SK-N-MC (cell line): ENCODE results near the gene RHCG.
A peak's percentile ranks its signal among the peaks of the same experiment; 100 is the strongest.

Source experiments
- DNase-seq: peaks from one replicate; pipeline ENCODE4 v3.0.0-alpha.2; 2011; ENCODE audit warnings: low read depth, low spot score
- H3K27ac ChIP-seq: fragments of 200-600 bp; sonication (generic); 2 replicates; pipeline ENCODE4 v1.5.1; 2016; ENCODE audit warnings: mixed run types
- H3K36me3 ChIP-seq: fragments of 200-600 bp; sonication (generic); 2 replicates; pipeline ENCODE4 v1.6.1; 2017; ENCODE audit warnings: antibody characterized with exemption, low read length, mixed read lengths; ENCODE audit not compliant: insufficient read depth
- H3K4me3 ChIP-seq: fragments of 200-600 bp; sonication (generic); 2 replicates; pipeline ENCODE4 v1.5.1; 2016
- H3K9ac ChIP-seq: fragments of 200-600 bp; sonication (generic); 2 replicates; pipeline ENCODE4 v1.8.0; 2017; ENCODE audit warnings: mixed run types, mixed read lengths; ENCODE audit not compliant: insufficient read length
- H3K9me3 ChIP-seq: fragments of 200-600 bp; sonication (generic); 2 replicates; pipeline ENCODE4 v1.6.1; 2017; ENCODE audit warnings: low read depth, mild to moderate bottlenecking, antibody characterized with exemption, low read length, moderate library complexity, mixed read lengths
- EZH2 ChIP-seq: fragments of 200-600 bp; sonication (generic); IDR thresholded peaks from one replicate; pipeline ENCODE4 v1.6.1; 2017; ENCODE audit warnings: antibody characterized with exemption
- FOXP2 ChIP-seq: optimal IDR thresholded peaks from 2 replicates; pipeline ENCODE3; 2011; ENCODE audit warnings: mild to moderate bottlenecking, moderate library complexity; ENCODE audit not compliant: insufficient read depth; ENCODE audit errors: extremely low read length, control extremely low read depth
- POLR2AphosphoS5 ChIP-seq: IDR thresholded peaks from 2 replicates; pipeline ENCODE4 v1.6.1; 2012; ENCODE audit warnings: mild to moderate bottlenecking, low read depth, low read length, borderline replicate concordance

The RHCG gene

GRCh38 chr15:89498574-89498906 is 2.2 kb upstream of the RHCG start:
- H3K4me3 ChIP-seq, result no peak overlapping the region
- no peak overlapping the region for H3K9ac ChIP-seq
- H3K27ac ChIP-seq, result no peak overlapping the region
- no peak for DNase-seq
- H3K36me3 ChIP-seq, result no peaks in the 10 kb centered on the region
- H3K9me3 ChIP-seq, result no peaks in the 10 kb centered on the region
- TF ChIP-seq POLR2AphosphoS5 (no peak), FOXP2 (no peak), EZH2 (no peak)

- no peak overlapping the region for H3K9ac ChIP-seq
These were observed 848 bp upstream of the RHCG start for GRCh38 chr15:89497231-89497630.

GRCh38 chr15:89495638-89496145 is 691 bp downstream of the RHCG start:
- TF ChIP-seq EZH2, result no peak
- no peak for TF ChIP-seq FOXP2
- TF ChIP-seq POLR2AphosphoS5, result no peak
- DNase-seq, result no peak
- Histone ChIP-seq H3K27ac (no peak overlapping the region), H3K9ac (no peak overlapping the region), H3K36me3 (no peaks in the 10 kb centered on the region), H3K4me3 (no peak overlapping the region), H3K9me3 (no peaks in the 10 kb centered on the region)

More at GRCh38 chr15:89497231-89497630, 848 bp upstream of the RHCG start:
- Histone ChIP-seq H3K36me3 (no peaks in the 10 kb centered on the region), H3K9me3 (no peaks in the 10 kb centered on the region), H3K27ac (peak overlapping the region; percentile 21; the same call in 1 of the 2 replicates), H3K4me3 (no peak overlapping the region)
- no peak for DNase-seq
- no peak for TF ChIP-seq FOXP2
- no peak for TF ChIP-seq EZH2
- TF ChIP-seq POLR2AphosphoS5, result no peak

- TF ChIP-seq FOXP2 (no peak), EZH2 (no peak), POLR2AphosphoS5 (no peak)
- Histone ChIP-seq H3K9me3 (no peaks in the 10 kb centered on the region), H3K9ac (no peak overlapping the region), H3K36me3 (no peaks in the 10 kb centered on the region), H3K27ac (no peak overlapping the region), H3K4me3 (no peak overlapping the region)
- no peak for DNase-seq
These were observed 1.3 kb downstream of the RHCG start for GRCh38 chr15:89494941-89495637.

DNA sequence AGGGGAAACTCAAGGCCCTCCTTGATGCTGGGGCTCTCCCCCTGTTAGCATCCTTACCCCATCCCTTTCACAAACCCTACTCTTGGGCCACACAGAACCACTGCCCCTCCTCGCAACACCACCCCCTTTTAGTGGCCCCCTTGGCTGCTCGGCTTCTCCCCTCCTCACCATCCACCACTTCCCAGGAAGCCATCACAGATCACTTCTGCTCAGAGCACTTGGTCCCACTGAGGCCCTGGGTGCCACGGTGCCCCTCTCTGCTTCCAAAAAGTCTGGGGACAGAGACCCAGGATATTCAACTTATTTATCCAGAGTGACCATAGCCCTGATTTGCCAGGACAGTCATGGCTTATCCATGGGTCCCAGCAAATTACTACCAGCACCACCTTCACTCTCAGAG is 2.4 kb downstream of the RHCG start:
- Histone ChIP-seq H3K9ac (no peak overlapping the region), H3K9me3 (no peaks in the 10 kb centered on the region), H3K4me3 (no peak overlapping the region), H3K27ac (no peak overlapping the region), H3K36me3 (no peaks in the 10 kb centered on the region)
- DNase-seq, result no peak
- TF ChIP-seq EZH2, result no peak
- no peak for TF ChIP-seq FOXP2
- TF ChIP-seq POLR2AphosphoS5, result no peak

DNA sequence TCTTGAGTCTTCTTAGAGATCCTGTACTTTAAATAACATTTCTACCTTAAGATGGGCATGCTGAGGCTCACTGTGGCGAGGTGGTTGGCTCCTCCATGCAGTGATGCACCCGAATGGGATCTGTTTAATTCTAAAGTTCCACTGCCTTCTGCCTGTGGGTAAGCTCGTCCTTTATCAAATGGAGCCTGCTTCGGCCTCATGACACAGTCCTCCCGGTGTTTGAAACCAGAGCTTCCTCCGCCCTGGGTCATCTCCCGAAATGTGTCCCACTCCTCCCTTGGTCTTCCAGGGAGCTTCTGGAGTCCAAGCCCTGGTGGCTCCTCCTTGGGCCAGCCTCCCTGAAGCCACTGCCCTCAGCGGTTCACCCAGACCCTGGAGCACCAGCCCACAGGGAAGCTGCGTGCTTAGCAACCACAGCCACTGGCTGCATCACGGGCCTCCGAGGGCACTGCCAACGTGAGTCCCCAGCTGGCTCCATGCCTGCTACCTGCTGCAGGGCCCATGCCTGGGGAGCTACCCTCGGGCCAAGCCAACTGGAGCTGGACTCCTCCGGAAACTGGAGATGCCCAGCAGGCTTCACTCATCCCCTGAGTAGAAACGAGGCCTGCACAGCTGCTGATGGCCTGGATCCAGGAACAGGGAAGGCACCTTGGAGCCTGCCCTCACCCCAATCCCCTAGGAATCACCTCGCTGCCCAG is 3.3 kb downstream of the RHCG start:
- H3K36me3 ChIP-seq, result no peaks in the 10 kb centered on the region
- no peak for DNase-seq
- TF ChIP-seq POLR2AphosphoS5, result no peak
- TF ChIP-seq EZH2, result no peak

GRCh38 chr15:89492111-89492641 is 4.2 kb downstream of the RHCG start:
- no peak overlapping the region for H3K4me3 ChIP-seq
- TF ChIP-seq FOXP2, result no peak
- no peak for TF ChIP-seq POLR2AphosphoS5
- TF ChIP-seq EZH2, result no peak
- no peak overlapping the region for H3K27ac ChIP-seq
- H3K9ac ChIP-seq, result no peak overlapping the region
- H3K9me3 ChIP-seq, result no peaks in the 10 kb centered on the region
- no peaks in the 10 kb centered on the region for H3K36me3 ChIP-seq
- DNase-seq, result no peak

More for the DNA sequence above, 3.3 kb downstream of the RHCG start:
- H3K9me3 ChIP-seq, result no peaks in the 10 kb centered on the region
- H3K9ac ChIP-seq, result no peak overlapping the region
- no peak overlapping the region for H3K4me3 ChIP-seq
- no peak overlapping the region for H3K27ac ChIP-seq

GRCh38 chr15:89490814-89491315 is 5.5 kb downstream of the RHCG start:
- Histone ChIP-seq H3K4me3 (no peak overlapping the region), H3K27ac (no peak overlapping the region), H3K36me3 (no peaks in the 10 kb centered on the region), H3K9ac (no peak overlapping the region), H3K9me3 (no peaks in the 10 kb centered on the region)
- TF ChIP-seq EZH2, result no peak
- no peak for DNase-seq
